Ecto neural progenitor cell (in vitro differentiated cells): Measurements from ENCODE around the gene PLXDC2.
"Not testable (repeated sequence)": the region's sequence is repeated elsewhere in the genome, so short reads cannot be mapped to it uniquely, and the experiment has no call there.

Experiments used
- DNase-seq: peaks from one replicate; pipeline ENCODE4 v3.0.0-alpha.2; 2018; ENCODE audit warnings: low spot score

PLXDC2 gene

DNA sequence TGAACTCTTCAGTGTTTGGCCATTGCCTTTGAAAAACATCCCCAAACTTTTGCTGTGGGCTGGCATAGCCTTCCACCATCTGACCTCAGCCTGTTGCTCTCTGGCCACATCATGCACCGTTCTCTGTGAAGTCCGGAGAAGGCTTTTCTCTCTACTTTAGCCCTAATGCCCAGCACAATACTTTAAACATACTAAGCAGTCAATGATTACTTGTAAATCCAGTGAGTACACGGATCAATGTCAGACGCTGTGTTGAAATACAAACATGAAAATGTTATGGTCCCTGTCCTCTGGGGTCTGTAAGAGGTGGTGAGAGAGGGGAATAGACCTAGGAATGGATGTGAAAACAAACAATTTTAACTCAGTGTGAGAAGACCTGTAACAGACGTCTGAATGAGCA is 297.9 kb downstream of the PLXDC2 start:
- no peak for DNase-seq

DNA sequence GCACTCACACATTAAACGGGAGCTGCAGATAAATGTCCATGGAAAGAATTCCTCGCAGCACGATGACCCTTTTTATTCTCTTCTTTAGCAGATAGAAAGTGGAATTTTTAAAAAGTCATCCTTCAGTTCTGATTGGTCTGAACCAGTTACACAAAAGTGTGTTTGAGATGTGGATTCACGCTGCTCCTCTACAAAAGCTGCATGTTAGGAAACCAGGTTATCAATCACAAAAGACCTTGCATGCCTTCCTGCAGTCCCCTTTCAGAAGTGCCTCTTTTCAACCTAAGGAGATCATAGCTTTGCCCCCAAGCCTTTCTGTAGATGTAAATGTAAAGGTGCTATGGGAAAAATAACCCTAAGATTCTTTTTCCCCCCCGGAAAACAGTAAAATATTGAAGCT is 299.7 kb downstream of the PLXDC2 start:
- DNase-seq = no peak

- DNase-seq = no peak
Observed at GRCh38 chr10:20117471-20117870, 301.2 kb downstream of the PLXDC2 start.

GRCh38 chr10:20118119-20118518 is 301.9 kb downstream of the PLXDC2 start:
- DNase-seq = no peak

DNA sequence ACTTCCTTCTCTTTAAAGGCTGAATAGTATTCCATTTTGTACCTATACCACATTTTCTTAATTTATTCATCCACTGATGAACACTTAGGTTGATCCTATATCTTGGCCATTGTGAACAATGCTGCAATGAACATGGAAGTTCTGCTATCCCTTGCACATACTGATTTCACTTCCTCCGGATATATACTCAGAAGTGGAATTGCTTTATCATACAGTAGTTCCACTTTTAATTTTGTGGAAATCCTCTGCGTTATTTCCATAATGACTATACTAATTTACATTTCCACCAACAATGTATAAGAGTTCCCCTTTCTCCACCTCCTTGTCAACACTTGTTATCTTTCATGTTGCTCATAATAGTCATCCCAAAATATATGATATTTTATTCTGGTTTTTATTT is 312.6 kb downstream of the PLXDC2 start:
- no peak for DNase-seq

GRCh38 chr10:20132816-20133215 is 316.6 kb downstream of the PLXDC2 start:
- no peak for DNase-seq

GRCh38 chr10:20133669-20134189 is 317.5 kb downstream of the PLXDC2 start:
- DNase-seq = no peak

DNA sequence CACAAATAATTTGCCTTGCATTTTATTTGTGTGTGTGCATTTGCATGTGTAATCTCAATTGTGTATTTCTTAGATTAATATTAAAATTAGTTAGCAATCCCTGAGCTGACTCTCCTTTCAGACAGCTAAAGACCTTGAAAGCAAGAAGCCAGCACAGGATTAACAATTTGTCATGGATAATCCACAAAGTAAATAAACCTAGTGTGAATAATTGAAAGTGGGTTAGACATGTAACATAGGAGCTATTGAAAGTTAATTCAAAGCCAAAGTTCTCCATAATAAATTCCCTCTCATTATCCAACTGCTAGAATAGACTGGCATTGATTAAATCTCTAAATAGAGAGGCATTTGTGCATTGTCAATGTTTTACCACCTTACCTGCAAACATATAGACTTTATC is 326.1 kb downstream of the PLXDC2 start:
- DNase-seq = no peak

- DNase-seq = no peak
Observed at GRCh38 chr10:20144268-20144667, 328.0 kb downstream of the PLXDC2 start.

DNA sequence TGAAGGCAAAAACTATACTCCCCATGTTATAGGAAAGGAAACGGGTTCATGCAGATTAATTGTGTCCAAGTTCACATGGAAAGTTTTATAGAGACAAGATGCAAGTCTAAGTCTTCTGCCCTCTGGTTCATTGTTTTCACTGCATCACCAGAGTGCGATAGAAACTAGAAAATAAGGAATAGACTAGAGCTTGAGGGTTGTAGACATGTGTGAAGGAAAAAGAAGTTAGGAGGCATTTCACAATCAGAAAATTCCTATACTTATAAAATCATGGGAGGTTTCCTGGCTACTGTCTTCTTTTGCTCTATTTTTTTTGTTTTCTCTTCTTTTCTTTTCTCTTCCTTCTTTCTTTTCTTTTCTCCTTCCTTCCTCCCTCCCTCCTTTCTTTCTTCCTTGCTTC is 329.8 kb downstream of the PLXDC2 start:
- DNase-seq = no peak

DNA sequence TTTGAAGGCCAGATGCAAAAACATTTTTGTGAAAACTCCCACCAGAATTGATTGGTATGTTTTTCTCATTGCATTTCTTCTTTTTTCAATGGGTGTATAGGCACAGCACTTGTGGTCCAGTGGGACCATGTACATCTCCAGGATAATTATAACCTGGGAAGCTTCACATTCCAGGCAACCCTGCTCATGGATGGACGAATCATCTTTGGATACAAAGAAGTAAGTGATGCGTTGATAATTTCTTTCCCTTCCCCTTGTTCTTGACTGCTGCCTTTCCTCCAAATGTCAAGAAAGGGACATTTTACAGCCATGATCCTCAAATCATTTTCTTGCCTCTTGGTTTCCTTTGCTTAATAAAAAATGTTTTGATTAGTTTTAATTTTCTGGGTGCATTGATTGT is 331.5 kb downstream of the PLXDC2 start:
- no peak for DNase-seq

- no peak for DNase-seq
Observed at GRCh38 chr10:20156511-20156910, 340.3 kb downstream of the PLXDC2 start.

DNA sequence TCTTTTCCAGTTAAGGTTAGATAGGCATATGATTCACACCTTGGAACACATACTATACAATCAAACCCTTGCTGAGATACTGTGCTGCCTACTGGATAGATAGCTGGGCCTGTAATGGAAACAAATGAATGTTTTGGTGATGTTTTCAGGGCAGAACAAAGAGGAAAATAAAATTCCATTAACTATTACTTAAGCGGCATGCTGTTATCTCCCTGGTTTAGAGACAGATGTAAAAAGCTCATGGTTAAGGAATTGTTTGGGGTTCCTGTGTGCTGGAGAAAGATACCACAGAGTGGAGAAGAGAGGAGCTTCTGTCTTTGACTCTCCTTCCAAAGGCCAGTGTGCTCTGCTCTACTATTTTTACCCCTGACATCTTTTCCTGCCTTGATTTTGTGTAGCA is 341.1 kb downstream of the PLXDC2 start:
- no peak for DNase-seq

DNA sequence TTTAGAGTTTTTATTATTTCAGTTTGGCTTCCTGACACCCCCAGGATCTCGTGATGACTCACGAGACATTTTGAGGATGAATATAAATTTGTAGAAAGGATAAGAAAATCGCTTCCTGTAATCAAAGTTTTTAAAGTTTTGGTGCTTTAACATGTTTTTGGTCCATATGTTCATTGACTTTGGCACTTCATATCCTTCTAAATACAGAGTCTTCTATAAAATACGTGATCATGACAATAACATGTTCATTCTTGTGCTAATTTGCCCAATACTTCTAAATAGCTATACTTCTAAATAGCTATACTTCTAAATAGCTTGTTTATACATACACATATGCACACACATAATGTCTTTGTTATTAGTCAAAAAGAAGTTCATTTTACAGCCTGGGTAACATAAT is 341.9 kb downstream of the PLXDC2 start:
- DNase-seq = no peak

GRCh38 chr10:20162123-20162522 is 345.9 kb downstream of the PLXDC2 start:
- DNase-seq = no peak

GRCh38 chr10:20166096-20166675 is 350.0 kb downstream of the PLXDC2 start:
- no peak for DNase-seq

DNA sequence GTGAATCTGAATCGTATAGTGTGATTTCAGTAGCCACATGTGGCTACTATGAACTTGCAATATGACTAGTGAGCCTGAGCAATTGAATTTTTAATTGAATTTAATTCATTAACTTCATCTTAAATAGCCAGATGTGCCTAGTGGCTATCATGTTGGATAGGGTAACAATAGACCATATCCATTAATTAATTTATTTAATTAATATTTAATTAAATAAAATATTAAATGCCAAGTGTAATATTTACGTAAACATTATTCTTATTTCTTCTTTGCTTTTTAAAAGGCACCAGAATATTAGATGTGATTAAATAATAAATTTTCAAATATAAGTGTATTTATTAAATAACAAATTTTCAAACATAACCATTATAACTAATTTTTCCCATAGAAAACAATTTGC is 354.4 kb downstream of the PLXDC2 start:
- DNase-seq = no peak

DNA sequence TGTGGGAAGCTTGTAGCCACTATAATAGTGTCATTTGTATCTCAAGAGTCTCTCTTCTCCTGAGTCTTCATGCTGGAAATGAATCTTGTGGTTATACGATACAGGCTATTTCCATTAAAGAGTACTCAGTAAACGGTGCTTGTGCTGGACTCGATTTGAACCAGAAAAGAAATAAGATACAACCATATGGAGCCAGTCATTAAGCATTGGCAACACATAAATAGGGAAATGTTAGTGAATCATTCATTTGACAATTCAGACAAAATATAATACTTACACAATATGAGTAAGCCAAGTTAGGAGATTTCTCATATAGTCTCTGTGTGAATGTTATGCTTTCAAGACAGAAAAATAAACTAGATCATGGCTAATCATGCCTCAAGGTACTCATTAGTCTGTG is 356.8 kb downstream of the PLXDC2 start:
- no peak for DNase-seq

DNA sequence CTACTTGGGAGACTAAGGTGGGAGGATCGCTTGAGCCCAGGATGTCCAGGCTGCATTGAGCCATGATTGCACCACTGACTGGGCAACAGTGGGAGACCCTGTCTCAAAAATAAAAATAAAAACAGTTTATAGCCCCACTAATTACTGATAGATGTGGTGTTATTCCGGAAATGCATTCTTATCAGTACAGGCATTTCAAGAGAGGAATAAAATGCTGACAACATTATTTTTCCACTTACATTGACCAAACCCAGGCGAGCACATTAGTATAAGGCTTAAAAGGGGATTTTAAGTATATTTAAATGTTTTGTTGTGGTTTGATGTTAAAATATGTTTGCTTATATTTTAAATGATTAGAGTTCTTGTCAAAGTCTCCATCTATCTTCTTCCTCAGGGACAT is 359.5 kb downstream of the PLXDC2 start:
- DNase-seq = no peak

DNA sequence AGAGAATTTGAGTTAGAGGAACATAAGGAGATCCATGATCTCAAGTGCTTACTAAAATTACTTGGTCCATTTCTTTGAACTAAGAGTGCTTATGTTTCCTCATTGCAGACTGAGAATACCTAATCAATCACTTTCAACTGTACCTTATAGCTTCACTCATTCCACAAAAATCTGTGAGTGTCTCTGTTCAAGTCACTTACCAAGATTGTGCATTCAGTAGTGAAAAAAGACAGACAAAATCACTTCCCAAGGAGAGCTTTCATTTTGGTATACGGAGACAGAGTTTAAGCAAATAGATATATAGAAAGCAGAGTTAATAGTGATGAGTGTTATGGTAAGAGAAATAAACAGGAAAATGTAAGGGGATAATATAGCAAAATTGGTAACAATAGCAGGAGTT is 364.5 kb downstream of the PLXDC2 start:
- DNase-seq = no peak

DNA sequence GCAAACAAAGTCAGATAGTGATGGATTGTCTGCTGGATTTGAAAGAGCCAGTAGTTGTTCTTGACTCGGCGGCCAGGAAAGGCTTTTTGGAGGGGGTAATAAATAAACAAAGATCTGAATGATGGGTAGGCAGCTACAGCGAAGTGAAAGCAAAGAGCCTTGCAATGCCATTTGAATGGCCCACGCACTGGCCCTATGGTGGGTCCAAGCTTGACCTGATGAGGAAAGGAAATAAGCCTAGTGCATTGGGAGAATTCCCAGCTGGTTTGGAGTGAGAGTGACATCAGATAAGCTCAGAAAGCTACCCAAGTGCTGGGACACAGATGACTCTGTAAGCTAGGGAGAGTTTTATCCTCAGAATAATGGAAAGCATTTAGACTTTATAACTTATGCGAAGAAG is 365.2 kb downstream of the PLXDC2 start:
- DNase-seq = no peak

DNA sequence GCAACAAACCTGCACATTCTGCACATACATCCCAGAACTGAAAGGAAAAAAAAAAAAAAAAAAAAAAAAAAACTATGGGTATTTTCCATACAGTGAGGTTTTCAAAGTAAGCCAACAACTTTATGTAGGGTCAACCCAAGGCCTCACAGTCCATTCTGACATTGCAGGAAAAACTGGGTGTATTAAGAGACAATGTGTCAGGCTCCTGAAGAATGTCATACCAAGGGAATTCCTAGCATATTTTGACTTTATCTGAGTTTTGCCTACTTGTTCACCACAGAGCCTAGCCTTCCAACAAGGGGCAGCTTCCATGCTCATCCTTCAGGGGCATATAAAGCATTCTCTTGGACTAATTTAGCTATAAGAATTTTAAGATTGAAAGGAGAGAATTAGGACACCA is 368.9 kb downstream of the PLXDC2 start:
- DNase-seq = no peak

DNA sequence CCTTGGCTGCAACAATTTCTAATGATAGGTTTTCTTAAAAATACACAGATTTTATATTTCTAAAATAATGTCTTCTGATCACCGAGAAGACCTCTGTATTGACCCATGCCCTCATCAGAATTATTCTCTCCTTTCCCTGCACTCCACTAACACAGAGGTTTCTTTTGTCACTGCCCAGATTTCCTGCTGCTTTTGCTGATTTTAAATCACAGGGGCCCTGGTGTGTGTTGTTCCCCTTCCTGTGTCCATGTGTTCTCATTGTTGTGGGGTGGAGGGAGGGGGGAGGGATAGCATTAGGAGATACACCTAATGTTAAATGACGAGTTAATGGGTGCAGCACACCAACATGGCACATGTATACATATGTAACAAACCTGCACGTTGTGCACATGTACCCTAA is 375.2 kb downstream of the PLXDC2 start:
- DNase-seq = not testable (repeated sequence)

DNA sequence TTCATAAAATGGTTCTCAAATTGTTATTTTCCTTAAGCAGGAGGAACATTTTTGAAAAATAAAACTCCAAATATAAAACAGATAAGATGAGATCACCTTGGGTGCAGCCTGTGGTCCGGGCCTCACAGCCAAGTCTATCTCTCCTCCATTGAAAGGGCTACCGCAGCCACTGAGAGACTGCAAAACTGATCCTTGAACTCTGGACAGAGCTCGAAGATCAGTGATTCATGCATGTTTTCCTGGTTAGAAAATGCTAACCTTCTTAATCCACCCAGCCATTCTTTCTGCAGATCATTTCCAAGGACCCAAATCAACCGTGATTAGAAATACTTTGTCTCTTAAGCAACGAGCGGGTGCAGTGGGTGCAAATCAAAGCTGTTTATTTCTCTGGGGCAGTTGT is 378.8 kb downstream of the PLXDC2 start:
- no peak for DNase-seq

GRCh38 chr10:20200758-20201157 is 384.5 kb downstream of the PLXDC2 start:
- no peak for DNase-seq
